Tibial nerve (tissue), 4 donors: ENCODE measurements around the gene ANKS1A. TPM values are rescaled to one million over a fixed set of nuclear protein-coding genes. Genes with fewer than 3 reads are reported as not detected.
A peak's percentile ranks its signal among the peaks of the same experiment; 100 is the strongest.

ENCODE experiments used
- DNase-seq, 2 donors: peaks; one replicate each; pipeline ENCODE4 v3.0.0-alpha.2; 2019; ENCODE audit warnings: low spot score in 2 of 2
- H3K27ac ChIP-seq, 4 donors: fragments of 200-600 bp; sonication (generic) in 3 of 4; one replicate each; pipeline ENCODE4 v1.5.1; 2017 to 2019; ENCODE audit warnings: mild to moderate bottlenecking in 1 of 4
- H3K27me3 ChIP-seq, 2 donors: fragments of 200-600 bp; sonication (generic) in 1 of 2; one replicate each; pipeline versions ENCODE4 v1.5.1 to v1.6.0; 2017 to 2019
- H3K36me3 ChIP-seq, 3 donors: fragments of 200-600 bp; sonication (generic); one replicate each; pipeline ENCODE4 v1.5.1; 2018 to 2019
- H3K4me1 ChIP-seq, 4 donors: fragments of 200-600 bp; sonication (generic) in 3 of 4; one replicate each; pipeline ENCODE4 v1.5.1; 2017 to 2019
- H3K4me3 ChIP-seq, 4 donors: fragments of 200-600 bp; sonication (generic) in 3 of 4; one replicate each; pipeline ENCODE4 v1.5.1; 2017 to 2019; ENCODE audit warnings: mild to moderate bottlenecking in 1 of 4, moderate library complexity in 1 of 4
- H3K9me3 ChIP-seq, 4 donors: fragments of 200-600 bp; sonication (generic) in 3 of 4; one replicate each; pipeline ENCODE4 v1.5.1; 2017 to 2019
- EP300 ChIP-seq, 2 donors: sonication (generic); formaldehyde crosslinking; IDR thresholded peaks; one replicate each; pipeline ENCODE4 v1.6.1; 2017; ENCODE audit warnings: antibody characterized with exemption in 2 of 2, mild to moderate bottlenecking in 1 of 2
- POLR2A ChIP-seq, 2 donors: fragments of 450-650 bp; IDR thresholded peaks; one replicate each; pipeline ENCODE4 v1.6.1; 2017; ENCODE audit warnings: antibody characterized with exemption in 2 of 2, mild to moderate bottlenecking in 2 of 2, moderate library complexity in 2 of 2
- WGBS, 2 donors: methylation state at CpG; one replicate each; pipeline ENCODE4 v1.1.5; 2018; 5-methylcytosine and 5-hydroxymethylcytosine counted together
- total RNA-seq, 4 donors: library from RNA; depleted of rRNA; stranded (reverse); fragments of >200 nt; gene quantifications; one replicate each; pipeline ENCODE4 v1.1.0, GENCODE V29; 2016
- TF ChIP-seq, protein P1 (sequence below), 5 experiments: fragments of 200-600 bp in 3 of 5; fragments of 450-650 bp in 2 of 5; sonication (generic) in 3 of 5; IDR thresholded peaks; one replicate each; pipeline ENCODE4 v1.5.1; 2016 to 2019; ENCODE audit warnings: antibody characterized with exemption in 5 of 5, mild to moderate bottlenecking in 3 of 5, moderate library complexity in 2 of 5

ANKS1A gene
- total RNA-seq, 4 donors from 2014 or later = 39.3 to 55.9 (median 44.0) TPM

DNA sequence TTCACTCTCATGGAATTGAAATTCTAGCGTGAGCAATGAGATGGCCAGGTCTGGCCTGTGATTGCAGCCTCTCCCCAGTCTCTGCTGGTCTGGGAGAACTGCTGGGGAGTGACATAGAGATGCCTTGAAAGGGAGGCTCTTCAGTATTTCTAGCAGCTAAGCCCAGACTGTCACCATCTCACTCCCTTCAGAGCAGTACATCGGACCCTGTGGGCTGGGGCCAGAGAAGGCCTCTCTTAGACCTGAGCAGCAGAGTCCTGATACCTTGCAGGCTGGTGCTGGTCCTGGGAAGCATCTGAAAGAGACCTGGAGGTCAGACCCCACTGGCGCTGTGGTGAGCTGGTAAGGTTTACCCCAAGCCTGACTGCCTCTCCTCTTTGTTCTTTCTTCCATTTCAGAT is 164.6 kb downstream of the ANKS1A start:
- TF ChIP-seq, protein P1, sequence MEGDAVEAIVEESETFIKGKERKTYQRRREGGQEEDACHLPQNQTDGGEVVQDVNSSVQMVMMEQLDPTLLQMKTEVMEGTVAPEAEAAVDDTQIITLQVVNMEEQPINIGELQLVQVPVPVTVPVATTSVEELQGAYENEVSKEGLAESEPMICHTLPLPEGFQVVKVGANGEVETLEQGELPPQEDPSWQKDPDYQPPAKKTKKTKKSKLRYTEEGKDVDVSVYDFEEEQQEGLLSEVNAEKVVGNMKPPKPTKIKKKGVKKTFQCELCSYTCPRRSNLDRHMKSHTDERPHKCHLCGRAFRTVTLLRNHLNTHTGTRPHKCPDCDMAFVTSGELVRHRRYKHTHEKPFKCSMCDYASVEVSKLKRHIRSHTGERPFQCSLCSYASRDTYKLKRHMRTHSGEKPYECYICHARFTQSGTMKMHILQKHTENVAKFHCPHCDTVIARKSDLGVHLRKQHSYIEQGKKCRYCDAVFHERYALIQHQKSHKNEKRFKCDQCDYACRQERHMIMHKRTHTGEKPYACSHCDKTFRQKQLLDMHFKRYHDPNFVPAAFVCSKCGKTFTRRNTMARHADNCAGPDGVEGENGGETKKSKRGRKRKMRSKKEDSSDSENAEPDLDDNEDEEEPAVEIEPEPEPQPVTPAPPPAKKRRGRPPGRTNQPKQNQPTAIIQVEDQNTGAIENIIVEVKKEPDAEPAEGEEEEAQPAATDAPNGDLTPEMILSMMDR (IDR thresholded peaks at IDR 0.05) = no peak
- TF ChIP-seq EP300 (IDR thresholded peaks at IDR 0.05) = no peak
- no peak for TF ChIP-seq POLR2A (IDR thresholded peaks at IDR 0.05)
- Histone ChIP-seq H3K27ac (peak overlapping the region; percentile 56 to 93 (median 82)), H3K4me3 (no peak overlapping the region), H3K9me3 (no peaks in the 10 kb centered on the region), H3K27me3 (no peaks in the 10 kb centered on the region), H3K36me3 (peaks cover 0 to 36% (median 0%) of the 10 kb centered on the region in 3 donors), H3K4me1 (peaks cover 0 to 81% (median 48%) of the 10 kb centered on the region in 4 donors)
- WGBS, 2 donors = 88 to 95% methylated on average over 3 of the region's 3 CpGs
- no peak for DNase-seq

DNA sequence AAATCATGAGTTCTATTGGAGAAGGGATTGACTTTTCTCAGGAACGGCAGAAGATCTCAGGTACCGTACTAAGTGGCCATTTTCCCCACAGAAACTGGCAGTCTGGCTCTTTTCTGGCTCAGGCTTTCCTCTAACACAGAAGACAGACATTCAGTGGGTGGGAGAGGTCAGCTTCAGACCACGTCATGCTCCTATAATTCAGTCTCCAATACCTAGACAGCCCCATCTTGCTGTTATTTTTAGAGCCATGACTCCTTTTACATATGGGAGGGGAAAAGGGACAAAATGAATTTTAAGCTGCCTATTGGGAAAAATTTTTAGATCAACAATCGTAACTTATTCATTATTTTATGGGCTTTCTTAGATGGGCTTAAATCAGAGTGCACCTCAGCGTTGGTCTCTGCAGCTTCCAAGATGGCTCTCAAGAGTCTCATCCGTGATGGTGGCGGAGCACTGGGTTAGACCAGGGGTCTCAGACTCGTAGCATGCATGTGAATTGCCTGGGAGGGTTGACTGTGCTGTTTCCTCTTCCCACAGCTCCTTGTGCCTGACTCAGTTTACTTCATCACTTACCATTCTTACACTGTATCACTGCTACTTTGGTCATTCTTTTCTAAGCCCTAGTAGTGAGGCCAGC is 165.2 kb downstream of the ANKS1A start:
- Histone ChIP-seq H3K4me3 (no peak overlapping the region), H3K27ac (peak overlapping the region; percentile 56 to 93 (median 82)), H3K27me3 (no peaks in the 10 kb centered on the region), H3K4me1 (peaks cover 0 to 75% (median 43%) of the 10 kb centered on the region in 4 donors), H3K9me3 (no peaks in the 10 kb centered on the region), H3K36me3 (peaks cover 0 to 41% (median 0%) of the 10 kb centered on the region in 3 donors)
- 89 to 90% methylated on average over 8 of the region's 8 CpGs for WGBS, 2 donors
- DNase-seq = no peak
- TF ChIP-seq POLR2A (IDR thresholded peaks at IDR 0.05) (no peak), EP300 (IDR thresholded peaks at IDR 0.05) (no peak)
- TF ChIP-seq, protein P1 (IDR thresholded peaks at IDR 0.05) = no peak

DNA sequence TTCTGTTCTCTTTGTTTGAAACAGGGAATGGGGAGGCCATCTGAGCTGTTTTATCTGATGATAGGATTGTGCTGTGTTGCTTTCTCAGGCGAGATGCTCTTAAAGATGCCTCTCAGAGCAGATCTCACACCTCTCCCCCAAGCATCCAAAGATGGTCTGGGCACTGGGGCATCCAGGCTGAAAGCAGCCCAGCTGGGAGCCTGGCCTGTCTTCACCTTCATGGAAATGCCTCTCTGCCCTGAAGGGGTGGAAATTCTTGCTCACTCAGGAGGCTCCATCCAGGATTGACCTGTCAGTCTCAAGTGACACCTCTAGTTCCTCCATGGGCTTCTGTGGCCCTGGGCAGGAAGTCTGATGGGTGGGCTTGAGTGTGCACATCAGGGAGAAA is 165.7 kb downstream of the ANKS1A start:
- Histone ChIP-seq H3K4me1 (peaks cover 0 to 70% (median 38%) of the 10 kb centered on the region in 4 donors), H3K27me3 (no peaks in the 10 kb centered on the region), H3K4me3 (no peak overlapping the region), H3K9me3 (no peaks in the 10 kb centered on the region), H3K36me3 (peaks cover 0 to 46% (median 0%) of the 10 kb centered on the region in 3 donors), H3K27ac (peak overlapping the region in 3 of 4 donors; percentile 0 to 90 (median 17))
- WGBS, 2 donors = 86 to 100% methylated on average over 1 of the region's 1 CpG
- TF ChIP-seq POLR2A (IDR thresholded peaks at IDR 0.05) (no peak), EP300 (IDR thresholded peaks at IDR 0.05) (no peak)
- TF ChIP-seq, protein P1 (IDR thresholded peaks at IDR 0.05) = no peak
- no peak for DNase-seq

DNA sequence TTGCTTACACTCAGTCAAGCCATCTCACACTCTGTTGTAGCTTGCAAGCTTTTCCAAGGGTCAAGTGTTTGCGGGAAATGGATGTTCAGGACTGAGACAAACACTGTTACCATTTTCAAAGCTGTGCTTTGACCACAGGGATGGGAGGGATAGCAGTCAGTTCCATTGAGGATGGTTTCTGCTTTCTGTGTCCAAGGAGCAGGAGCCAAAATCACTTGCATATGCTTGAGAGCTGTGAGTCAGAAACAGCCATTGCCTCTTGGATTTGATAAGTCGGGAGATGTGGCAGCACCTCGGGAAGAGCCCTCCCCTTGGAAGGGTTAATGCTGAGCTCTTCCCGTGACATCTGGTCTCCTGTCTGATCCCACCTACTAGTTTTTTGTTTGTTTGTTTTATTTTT is 166.8 kb downstream of the ANKS1A start:
- no peaks in the 10 kb centered on the region for H3K9me3 ChIP-seq
- TF ChIP-seq EP300 (IDR thresholded peaks at IDR 0.05) (no peak), POLR2A (IDR thresholded peaks at IDR 0.05) (no peak)
- TF ChIP-seq, protein P1 (IDR thresholded peaks at IDR 0.05) = no peak
- H3K27me3 ChIP-seq = no peaks in the 10 kb centered on the region
- H3K36me3 ChIP-seq = peaks cover 0 to 58% (median 5%) of the 10 kb centered on the region in 3 donors
- peak overlapping the region in 1 of 4 donors; percentile 90 for H3K27ac ChIP-seq
- 87 to 88% methylated on average over 4 of the region's 4 CpGs for whole genome bisulfite sequencing, 2 donors
- peaks cover 0 to 59% (median 27%) of the 10 kb centered on the region in 4 donors for H3K4me1 ChIP-seq
- no peak for DNase-seq
- no peak overlapping the region for H3K4me3 ChIP-seq

DNA sequence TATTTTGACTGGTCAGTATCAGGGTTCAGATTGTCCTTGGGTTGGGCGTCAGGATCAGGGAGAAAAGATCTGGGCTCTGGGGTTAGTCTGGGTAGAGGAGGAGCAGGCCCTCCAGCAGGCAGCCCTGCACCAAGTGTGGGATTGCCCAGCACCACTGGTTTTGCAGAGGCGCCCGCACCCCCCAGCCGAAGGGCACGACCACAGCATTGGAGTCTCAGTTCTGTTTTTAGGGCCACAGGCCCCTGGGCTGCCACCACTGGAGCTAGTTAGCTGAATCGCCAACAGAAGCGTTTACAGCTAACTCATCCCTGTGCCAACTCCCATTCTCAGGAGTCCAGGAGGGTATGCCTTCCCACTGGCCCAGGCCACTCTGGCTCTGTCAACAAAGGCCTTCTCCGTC is 167.9 kb downstream of the ANKS1A start:
- Histone ChIP-seq H3K4me1 (peaks cover 0 to 52% (median 18%) of the 10 kb centered on the region in 4 donors), H3K36me3 (peaks cover 0 to 68% (median 10%) of the 10 kb centered on the region in 3 donors), H3K27ac (peak overlapping the region in 1 of 4 donors; percentile 57), H3K4me3 (no peak overlapping the region), H3K27me3 (no peaks in the 10 kb centered on the region), H3K9me3 (no peaks in the 10 kb centered on the region)
- TF ChIP-seq, protein P1 (IDR thresholded peaks at IDR 0.05) = no peak
- TF ChIP-seq POLR2A (IDR thresholded peaks at IDR 0.05) (no peak), EP300 (IDR thresholded peaks at IDR 0.05) (no peak)
- DNase-seq = no peak
- WGBS, 2 donors = 91 to 93% methylated on average over 6 to 8 of the region's 8 CpGs
